Pancreas (tissue), 10 donors: Measurements from ENCODE around the gene CAMKMT. TPM values are rescaled to one million over a fixed set of nuclear protein-coding genes. Genes with fewer than 3 reads are reported as not detected.

Experiments
- ATAC-seq, 4 donors: fragments of 200-7000 bp; cut with Tn5 transposase; one replicate each; pipeline versions ENCODE4 v1.8.0 to v1.9.1; 2020; ENCODE audit warnings: mild to moderate bottlenecking in 4 of 4, moderate library complexity in 4 of 4
- DNase-seq, 6 donors: peaks; one replicate each; pipeline ENCODE4 v3.0.0-alpha.2; 2020
- FAIRE-seq: peaks from 2 replicates; lab custom pipeline; 2012; peaks lifted over from hg19 to GRCh38; lab: Jason Lieb, UNC
- H3K27ac ChIP-seq, 4 donors: fragments of 200-600 bp; sonication (generic); 1 replicate in 3 of 4; 2 replicates in 1 of 4; pipeline versions ENCODE4 v1.5.0 to v1.8.0; 2020
- H3K27me3 ChIP-seq, 4 donors: fragments of 200-600 bp; one replicate each; pipeline ENCODE4 v1.8.0; 2021
- H3K36me3 ChIP-seq, 3 donors: fragments of 200-600 bp; sonication (generic) in 1 of 3; one replicate each; pipeline versions ENCODE4 v1.5.0 to v1.8.0; 2020 to 2021
- H3K4me1 ChIP-seq, 3 donors: fragments of 200-600 bp; one replicate each; pipeline ENCODE4 v1.8.0; 2021
- H3K4me3 ChIP-seq, 4 donors: fragments of 200-600 bp; sonication (generic) in 2 of 4; one replicate each; pipeline versions ENCODE4 v1.5.0 to v1.8.0; 2020 to 2021
- H3K9me3 ChIP-seq, 4 donors: fragments of 200-600 bp; one replicate each; pipeline ENCODE4 v1.8.0; 2021
- CTCF ChIP-seq, 4 donors: fragments of 200-600 bp; sonication (generic) in 3 of 4; IDR thresholded peaks; one replicate each; pipeline versions ENCODE4 v1.5.0 to v1.8.0; 2021; ENCODE audit warnings: antibody characterized with exemption in 4 of 4
- WGBS, 2 donors: extraction: QIAGEN DNeasy Blood & Tissue Kit; methylation state at CpG; one replicate each; pipeline ENCODE4 v1.1.7; 2013; 5-methylcytosine and 5-hydroxymethylcytosine counted together
- intact Hi-C, 3 donors: fragments of 100-400 bp; cut with DNase I; formaldehyde crosslinking; loops; one replicate each; pipeline versions ENCODE4 v1.11.1 to v1.14.2; 2022
- polyA plus RNA-seq, 2 donors: library from polyadenylated mRNA; stranded (reverse); fragments of 200-250 nt; gene quantifications; one replicate each; pipeline ENCODE4 v1.2.3, GENCODE V29; 2013
- total RNA-seq, 6 donors: library from RNA; stranded (reverse); fragmentation: NEBNext Ultra II Directional in 4 of 6; extraction: Animal tissue kit (Norgen Biotek cat#: 25700) in 4 of 6; gene quantifications; one replicate each; pipeline versions ENCODE4 v1.2.1 to v1.2.4, GENCODE V29; 2021 to 2023
- donor health status: healthy with polysubstance abuse.
- donor health status: DM: no; HTN: no; CAD: no; lungs with moderate emphysema.
- donor health status: DM: no; HTN: no; CAD: no.
- donor health status: control.
- donor health status: control.
- donor health status: Bipolar disorder and iron deficiency.
- donor health status: DM: yes; HTN: yes; CAD: no.
- donor health status: DM: no; HTN: no; CAD: no.
- donor health status: DM: no; HTN: no; CAD: no.
- donor health status: DM: yes; HTN: yes; CAD: no.

CAMKMT gene
- total and polyA plus RNA-seq, 8 donors, result 4.6 to 11.9 (median 8.3) TPM

- DNase-seq, result no peak
- H3K27me3 ChIP-seq, result no peaks in the 10 kb centered on the region
- ATAC-seq, result no peak
- FAIRE-seq, result no peak
- no peak for TF ChIP-seq CTCF (IDR thresholded peaks at IDR 0.05)
- WGBS, 2 donors, result 82 to 85% methylated on average over 5 of the region's 5 CpGs
- no peak overlapping the region for H3K27ac ChIP-seq
- no peak overlapping the region for H3K4me3 ChIP-seq
- peaks cover 0 to 60% (median 29%) of the 10 kb centered on the region in 3 donors for H3K36me3 ChIP-seq
- no peaks in the 10 kb centered on the region for H3K9me3 ChIP-seq
- intact Hi-C loops, result no loop called here
- peaks cover 9 to 13% (median 12%) of the 10 kb centered on the region in 3 donors for H3K4me1 ChIP-seq
Measured at GRCh38 chr2:44321360-44321759, 40.4 kb upstream of the CAMKMT start.

- ATAC-seq, result peak; percentile 86 to 93 (median 88)
- Histone ChIP-seq H3K27ac (peak overlapping the region in 3 of 4 donors; percentile 25 to 53 (median 28)), H3K4me1 (peaks cover 9 to 13% (median 12%) of the 10 kb centered on the region in 3 donors), H3K36me3 (peaks cover 0 to 45% (median 30%) of the 10 kb centered on the region in 3 donors), H3K27me3 (no peaks in the 10 kb centered on the region), H3K4me3 (no peak overlapping the region), H3K9me3 (no peaks in the 10 kb centered on the region)
- no peak for FAIRE-seq
- no peak for DNase-seq
- no peak for TF ChIP-seq CTCF (IDR thresholded peaks at IDR 0.05)
- WGBS, 2 donors, result 43 to 56% methylated on average over 1 of the region's 1 CpG
- intact Hi-C loops, result no loop called here
Measured at GRCh38 chr2:44324971-44325426, 36.7 kb upstream of the CAMKMT start.

GRCh38 chr2:44325897-44326296 lies 35.9 kb upstream of the CAMKMT start:
- no peak for FAIRE-seq
- Histone ChIP-seq H3K4me3 (no peak overlapping the region), H3K4me1 (peaks cover 9 to 13% (median 12%) of the 10 kb centered on the region in 3 donors), H3K9me3 (no peaks in the 10 kb centered on the region), H3K27ac (no peak overlapping the region), H3K27me3 (no peaks in the 10 kb centered on the region), H3K36me3 (peaks cover 0 to 37% (median 21%) of the 10 kb centered on the region in 3 donors)
- no peak for TF ChIP-seq CTCF (IDR thresholded peaks at IDR 0.05)
- intact Hi-C loops, result no loop called here
- ATAC-seq, result no peak
- WGBS, 2 donors, result 73 to 77% methylated on average over 4 of the region's 4 CpGs
- no peak for DNase-seq

GRCh38 chr2:44326548-44327264 lies 35.0 kb upstream of the CAMKMT start:
- Histone ChIP-seq H3K36me3 (peaks cover 0 to 33% (median 20%) of the 10 kb centered on the region in 3 donors), H3K4me3 (no peak overlapping the region), H3K27ac (no peak overlapping the region), H3K9me3 (no peaks in the 10 kb centered on the region), H3K4me1 (peaks cover 9 to 13% (median 12%) of the 10 kb centered on the region in 3 donors), H3K27me3 (no peaks in the 10 kb centered on the region)
- ATAC-seq (no peak), DNase-seq (no peak), FAIRE-seq (no peak)
- no peak for TF ChIP-seq CTCF (IDR thresholded peaks at IDR 0.05)
- WGBS, 2 donors, result 88 to 89% methylated on average over 13 of the region's 13 CpGs
- intact Hi-C loops, result no loop called here

GRCh38 chr2:44328750-44329149 lies 33.0 kb upstream of the CAMKMT start:
- ATAC-seq (no peak), FAIRE-seq (no peak), DNase-seq (no peak)
- intact Hi-C loops, result no loop called here
- no peak for TF ChIP-seq CTCF (IDR thresholded peaks at IDR 0.05)
- H3K4me1 ChIP-seq, result peaks cover 9 to 15% (median 12%) of the 10 kb centered on the region in 3 donors
- H3K36me3 ChIP-seq, result peaks cover 0 to 17% (median 13%) of the 10 kb centered on the region in 3 donors
- no peak overlapping the region for H3K4me3 ChIP-seq
- WGBS, 2 donors, result 86 to 92% methylated on average over 2 of the region's 2 CpGs
- H3K27ac ChIP-seq, result no peak overlapping the region
- H3K27me3 ChIP-seq, result no peaks in the 10 kb centered on the region
- no peaks in the 10 kb centered on the region for H3K9me3 ChIP-seq
